8988T (cell line): ENCODE data around the gene TMEM132C.

Source experiments
- DNase-seq: peaks from one replicate; pipeline ENCODE4 v3.0.0; 2011

TMEM132C gene

DNA sequence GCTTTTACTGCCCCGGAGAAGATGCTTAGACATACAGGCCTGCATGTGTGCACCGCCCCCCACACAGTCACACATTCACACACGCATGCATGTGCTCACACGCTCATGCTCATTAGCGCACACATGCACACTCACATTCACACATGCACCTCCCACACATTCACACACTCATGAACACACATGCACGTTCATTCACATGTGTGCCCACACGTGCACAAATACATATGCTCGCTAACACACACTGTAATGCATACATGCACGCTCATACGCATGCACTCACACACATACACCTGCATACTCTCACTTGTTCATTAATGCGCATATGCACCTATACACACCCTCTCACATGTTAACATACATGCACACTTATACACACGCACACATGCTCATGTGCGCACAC, 21.9 kb downstream of the TMEM132C start:
- no peak for DNase-seq

DNA sequence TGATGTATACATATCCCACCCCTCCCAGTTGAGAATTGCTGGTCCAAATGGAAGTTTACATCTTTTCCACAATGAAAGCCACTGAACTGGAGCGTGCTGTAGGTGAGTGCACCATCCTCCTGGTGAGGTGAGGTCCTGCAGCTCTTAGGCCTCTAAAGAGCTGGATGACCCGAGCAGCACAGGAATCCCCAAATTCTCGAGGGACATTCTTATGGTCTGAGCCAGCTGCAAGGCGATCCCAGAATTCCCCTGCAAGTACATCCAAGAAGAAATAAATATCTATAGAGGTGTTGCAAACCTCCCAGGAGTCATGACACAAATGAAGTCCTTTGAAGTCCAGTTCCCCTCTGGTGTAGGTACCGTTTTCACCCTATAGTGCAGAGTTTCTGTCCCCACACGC, 24.0 kb downstream of the TMEM132C start:
- no peak for DNase-seq

DNA sequence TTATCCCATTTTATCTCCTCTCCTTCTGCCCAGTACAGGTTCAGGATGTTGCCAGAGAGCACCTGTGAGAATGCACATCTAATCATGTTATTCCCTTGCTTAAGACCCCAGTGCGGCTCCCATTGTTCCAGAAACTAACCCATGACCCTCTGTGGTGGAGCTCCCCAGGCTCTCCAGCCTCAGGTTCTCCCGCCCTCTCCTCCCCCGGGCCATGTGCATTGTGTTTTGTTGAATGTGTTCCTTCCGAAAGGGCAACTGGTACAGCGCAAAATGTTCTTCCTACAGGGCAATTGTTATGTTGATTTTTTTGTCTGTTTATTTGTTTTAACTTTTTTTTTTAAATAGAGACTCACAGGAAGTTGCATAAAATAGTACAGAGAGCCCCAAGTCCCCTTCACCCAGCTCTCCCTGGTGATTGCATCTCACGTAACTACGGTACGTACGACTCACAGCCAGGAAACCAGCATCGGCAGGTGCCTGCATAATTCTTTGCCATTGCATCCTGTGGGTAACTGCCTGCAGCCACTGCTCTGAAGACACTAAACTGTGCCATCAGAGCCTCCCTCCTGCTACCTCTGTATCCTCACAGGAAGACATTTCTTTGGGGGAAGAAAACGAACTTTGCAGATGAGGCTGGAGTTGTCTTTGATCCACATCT, 31.2 kb downstream of the TMEM132C start:
- DNase-seq, result no peak

DNA sequence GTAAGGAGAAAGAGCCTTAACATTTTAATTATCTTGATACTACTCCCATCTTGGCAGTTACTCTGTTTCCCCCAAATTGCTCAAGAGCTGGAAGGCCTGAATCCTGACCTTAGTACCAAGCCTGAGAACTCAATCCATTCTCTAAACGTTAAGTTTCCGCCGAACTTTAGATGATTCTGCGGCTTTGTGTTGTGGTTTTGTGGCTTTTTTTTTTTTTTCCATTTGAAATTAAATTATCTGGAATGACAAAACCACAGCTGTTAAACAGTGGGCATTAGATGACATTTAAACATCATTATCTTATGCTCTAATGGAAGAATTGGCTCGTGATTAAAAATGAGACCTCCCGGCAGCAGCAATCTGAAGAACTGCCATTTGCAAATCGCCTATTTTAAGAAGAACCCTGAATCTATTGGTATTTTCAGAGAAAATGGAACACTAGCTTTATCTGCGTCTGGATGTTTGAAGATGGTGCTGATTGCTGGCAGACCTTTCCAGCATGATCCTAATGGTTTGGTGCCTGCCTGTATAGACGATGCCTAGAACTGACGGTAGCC, 38.4 kb downstream of the TMEM132C start:
- DNase-seq, result no peak

- DNase-seq, result no peak
Observed at GRCh38 chr12:128307791-128308190, 40.8 kb downstream of the TMEM132C start.

GRCh38 chr12:128312661-128313060, 45.7 kb downstream of the TMEM132C start:
- no peak for DNase-seq

DNA sequence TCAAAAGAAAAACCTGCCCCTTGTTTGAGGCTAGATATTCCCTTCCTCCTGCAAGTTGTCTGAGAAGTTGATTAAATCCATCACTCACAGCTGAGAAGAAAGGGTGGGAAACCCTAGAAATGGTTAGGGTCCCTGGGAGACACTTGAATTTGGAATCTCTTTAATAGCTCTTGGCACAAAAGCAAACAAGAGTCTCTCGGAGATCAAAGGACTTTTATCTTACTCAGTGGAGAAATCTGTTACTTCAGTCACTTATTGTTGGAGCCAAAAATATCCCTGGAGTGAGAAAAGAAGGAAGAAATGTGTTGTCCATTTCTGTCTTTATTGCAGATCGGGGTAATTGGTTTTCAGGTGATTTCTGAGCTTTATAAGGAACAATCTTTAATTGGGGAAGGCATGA, 47.0 kb downstream of the TMEM132C start:
- DNase-seq, result no peak

DNA sequence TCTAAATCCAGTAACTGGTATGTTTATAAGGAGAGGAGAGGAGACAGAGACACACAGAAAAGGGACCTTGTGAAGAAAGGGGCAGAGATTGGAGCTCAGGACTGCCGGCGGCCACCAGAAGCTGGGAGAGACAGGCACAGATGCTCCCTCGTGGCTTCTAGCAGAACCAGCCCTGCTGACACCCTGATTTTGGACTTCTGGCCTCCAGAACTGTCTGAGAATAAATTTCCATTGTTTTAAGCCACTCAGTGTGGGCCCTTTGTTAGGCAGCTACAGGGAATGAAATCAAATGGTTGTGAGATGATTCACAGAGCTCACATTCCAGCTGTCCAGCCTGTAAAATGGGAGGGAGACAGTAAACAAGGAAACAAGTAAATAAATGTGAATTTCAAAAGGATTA, 47.6 kb downstream of the TMEM132C start:
- DNase-seq, result no peak

GRCh38 chr12:128316078-128316477, 49.1 kb downstream of the TMEM132C start:
- no peak for DNase-seq

DNA sequence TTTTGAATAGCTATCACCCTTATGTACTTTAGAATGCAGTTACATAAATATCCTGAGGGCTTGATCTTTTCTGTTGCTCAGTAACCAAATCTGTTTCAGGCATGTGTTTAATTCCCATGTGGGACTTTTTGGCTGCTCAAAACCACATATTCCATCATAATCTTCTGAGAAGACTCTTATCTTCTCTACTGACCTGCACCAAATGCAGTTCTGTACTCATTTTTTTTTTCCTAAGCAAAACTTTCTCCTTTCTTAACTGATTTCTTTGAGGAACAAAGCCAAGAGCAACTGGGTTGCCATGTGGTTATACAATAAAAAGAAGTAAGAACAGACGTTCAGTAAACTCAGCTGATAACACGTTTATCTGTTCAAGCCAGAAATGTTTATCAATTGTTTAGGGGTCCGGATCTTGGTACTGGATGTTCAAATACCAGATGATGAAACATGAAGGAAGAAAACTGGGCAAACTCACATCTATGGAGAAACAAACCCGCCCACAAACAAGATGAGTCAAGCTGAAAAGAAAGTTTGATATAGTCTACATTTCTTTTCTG, 50.1 kb downstream of the TMEM132C start:
- DNase-seq, result no peak

DNA sequence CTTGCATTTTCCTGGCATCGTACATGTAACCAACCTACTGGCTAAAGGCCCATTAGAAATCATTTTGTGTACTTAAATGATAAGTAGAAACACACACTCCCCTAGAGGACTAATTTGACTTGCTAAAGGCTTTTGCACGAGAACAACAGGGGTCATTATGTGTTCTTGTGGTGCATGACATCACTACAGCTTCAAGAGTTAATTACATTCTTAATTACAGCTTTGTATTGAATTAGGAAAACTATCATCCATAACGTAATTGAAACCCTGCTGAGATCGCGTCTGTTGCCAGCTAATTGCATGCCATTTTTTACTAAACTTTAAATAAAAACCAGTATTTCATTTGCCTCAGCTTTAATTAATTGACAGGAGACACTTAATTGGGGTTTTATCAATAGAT, 51.4 kb downstream of the TMEM132C start:
- no peak for DNase-seq

DNA sequence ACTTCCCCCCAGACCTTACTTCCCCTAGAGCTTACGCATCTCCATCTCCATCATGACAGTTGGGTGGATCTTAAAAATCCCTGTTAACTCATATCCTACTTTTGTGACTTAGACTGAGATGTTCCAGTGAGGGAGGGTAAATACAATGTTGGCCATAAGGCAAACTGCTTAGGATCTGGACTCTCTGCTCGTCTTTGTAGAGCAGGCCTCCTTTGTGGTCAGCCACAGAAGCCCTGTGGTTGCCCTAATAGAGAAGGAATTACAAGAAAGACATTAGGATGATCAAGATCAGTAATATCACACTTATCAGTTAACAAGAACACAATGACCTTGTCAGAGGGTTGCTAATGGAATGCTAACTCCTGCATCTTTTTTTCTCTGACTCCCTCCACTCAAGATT, 52.0 kb downstream of the TMEM132C start:
- no peak for DNase-seq

DNA sequence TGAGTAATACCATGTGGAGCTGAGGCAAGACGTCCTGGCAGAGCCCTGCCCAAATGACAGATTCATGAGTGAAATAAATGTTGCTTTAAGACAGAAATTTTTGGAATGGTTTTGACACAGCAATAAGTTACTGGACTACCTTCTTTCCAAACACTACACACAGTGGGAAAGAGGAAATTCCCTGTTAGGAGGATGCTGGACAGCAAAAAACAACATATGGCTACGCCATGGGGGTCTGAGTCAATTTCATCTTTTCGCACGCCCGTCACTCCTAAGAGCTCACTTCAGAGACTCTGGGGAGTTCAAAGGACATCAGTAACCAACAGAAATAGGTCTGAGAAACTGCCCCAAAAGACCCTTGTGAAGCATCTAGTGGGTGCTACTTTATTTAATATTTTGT, 55.4 kb downstream of the TMEM132C start:
- DNase-seq, result no peak

- DNase-seq, result no peak
Observed at GRCh38 chr12:128323145-128323920, 56.4 kb downstream of the TMEM132C start.

- DNase-seq, result no peak
Observed at GRCh38 chr12:128325646-128326045, 58.7 kb downstream of the TMEM132C start.

- DNase-seq, result no peak
Observed at GRCh38 chr12:128326406-128326805, 59.4 kb downstream of the TMEM132C start.

GRCh38 chr12:128328961-128329360, 62.0 kb downstream of the TMEM132C start:
- DNase-seq, result no peak

DNA sequence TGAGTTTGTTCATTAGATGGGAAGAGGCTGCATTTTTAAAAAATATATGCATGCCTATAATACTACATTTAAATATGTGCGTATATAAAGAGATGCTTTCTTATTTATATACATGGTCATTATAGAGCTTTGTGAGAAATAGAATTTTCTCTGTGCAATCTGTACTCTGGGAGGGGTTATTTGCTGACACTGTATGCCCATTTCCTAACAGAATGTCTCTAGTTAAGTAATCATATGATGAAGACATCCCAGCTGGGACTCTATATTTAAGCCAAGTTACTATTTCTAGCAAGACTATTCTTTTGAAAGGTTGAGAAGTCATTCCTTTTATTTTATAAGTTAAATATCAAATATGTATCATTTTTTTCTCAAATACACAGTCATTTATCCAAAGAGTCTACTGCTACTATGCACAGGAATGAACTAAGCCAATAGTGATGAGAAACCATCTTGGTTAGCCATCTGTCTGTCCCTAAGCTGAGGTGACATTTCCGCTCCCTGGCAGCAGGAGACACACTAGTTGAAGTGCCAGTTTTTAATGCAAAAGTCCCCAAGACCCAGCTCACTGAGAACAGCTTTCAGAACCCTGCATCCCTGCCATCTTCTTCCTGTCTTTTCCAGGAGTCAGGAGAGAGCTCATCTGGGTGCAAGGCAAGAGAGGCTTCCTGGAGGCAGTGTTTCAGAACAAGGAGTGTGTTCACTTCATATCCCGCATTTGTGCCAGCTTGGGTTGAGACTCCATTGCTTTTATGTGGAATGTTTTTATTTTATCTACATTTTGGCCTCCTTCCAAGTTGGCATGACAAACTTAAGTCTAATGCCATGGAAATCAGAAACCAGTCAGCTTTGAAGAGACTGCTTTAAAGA, 69.5 kb downstream of the TMEM132C start:
- no peak for DNase-seq

DNA sequence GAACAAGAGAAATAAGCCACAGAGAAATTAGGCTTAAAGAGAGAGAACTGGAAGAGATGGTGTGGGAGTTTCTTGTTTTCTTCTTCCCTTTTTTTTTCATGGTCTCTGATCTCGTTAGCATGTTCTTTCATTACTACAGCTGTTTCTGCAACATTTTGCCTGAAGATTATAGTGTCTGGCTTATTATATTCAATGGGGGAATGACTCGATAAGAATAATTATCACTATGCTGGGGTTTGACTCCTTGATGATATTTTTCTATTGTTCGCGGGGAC, 70.0 kb downstream of the TMEM132C start:
- DNase-seq, result no peak

- DNase-seq, result no peak
Observed at GRCh38 chr12:128337431-128338170, 70.6 kb downstream of the TMEM132C start.

DNA sequence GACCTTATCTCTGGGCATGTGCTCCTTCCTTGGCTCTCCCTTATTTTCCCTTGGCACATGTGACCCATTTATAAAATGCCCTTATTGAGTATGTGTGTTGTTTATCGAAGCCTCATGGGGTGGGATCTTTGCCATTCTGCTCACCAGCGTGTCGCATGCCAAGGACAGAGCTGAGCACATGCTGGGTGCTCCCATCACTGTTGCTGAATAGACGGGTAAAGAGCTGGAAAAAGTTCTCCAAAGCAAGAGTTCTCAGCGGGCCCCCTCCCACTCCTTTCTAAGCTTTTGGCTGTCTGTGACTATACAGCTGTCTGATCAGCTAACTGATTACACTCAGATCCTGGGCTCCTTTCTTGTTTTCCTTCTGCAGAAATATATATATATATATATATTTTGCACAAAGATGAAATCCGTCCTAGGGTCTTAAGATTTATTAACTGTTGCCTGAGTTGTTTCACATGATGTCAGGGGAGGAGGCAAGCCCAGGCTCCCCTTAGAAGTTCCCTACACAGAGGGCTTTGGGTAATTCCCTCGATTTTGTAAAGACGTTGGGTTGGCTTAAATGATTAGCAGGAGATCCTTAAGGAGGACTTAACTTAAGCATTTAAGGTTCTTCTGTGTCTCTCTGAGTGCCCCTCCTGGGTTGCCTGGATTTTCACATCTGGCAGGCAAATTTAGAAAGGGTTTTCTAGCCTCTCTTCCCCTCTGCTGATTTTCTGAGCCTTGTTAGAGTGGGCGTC, 71.6 kb downstream of the TMEM132C start:
- DNase-seq, result no peak

DNA sequence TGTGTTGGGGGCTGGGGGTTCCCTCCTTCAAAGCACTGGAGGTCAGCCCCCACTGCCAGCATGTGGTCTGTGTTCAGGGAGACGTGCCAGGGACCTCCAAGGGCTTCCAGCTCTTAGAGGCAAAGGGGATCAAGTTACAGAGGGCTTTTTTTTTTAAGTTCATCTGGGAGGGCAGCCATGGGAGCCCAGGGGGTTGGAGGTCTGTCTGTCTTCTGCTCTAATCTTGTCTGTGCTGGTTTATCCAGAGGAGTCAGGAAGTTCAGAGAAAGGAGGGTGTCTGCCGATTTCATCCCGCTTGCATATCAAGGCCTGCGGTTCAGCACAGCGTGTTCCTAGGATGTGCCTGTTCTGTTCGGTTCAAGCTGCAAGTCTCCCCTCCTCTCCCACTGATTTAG, 72.2 kb downstream of the TMEM132C start:
- no peak for DNase-seq
